GM12801 (cell line): ENCODE measurements around the gene SUPT20HL1.

Experiments used
- CTCF ChIP-seq: IDR thresholded peaks from one replicate; pipeline ENCODE4 v1.5.1; 2011; ENCODE audit warnings: control low read depth; ENCODE audit not compliant: insufficient read length; ENCODE audit errors: extremely low read depth

The SUPT20HL1 gene

DNA sequence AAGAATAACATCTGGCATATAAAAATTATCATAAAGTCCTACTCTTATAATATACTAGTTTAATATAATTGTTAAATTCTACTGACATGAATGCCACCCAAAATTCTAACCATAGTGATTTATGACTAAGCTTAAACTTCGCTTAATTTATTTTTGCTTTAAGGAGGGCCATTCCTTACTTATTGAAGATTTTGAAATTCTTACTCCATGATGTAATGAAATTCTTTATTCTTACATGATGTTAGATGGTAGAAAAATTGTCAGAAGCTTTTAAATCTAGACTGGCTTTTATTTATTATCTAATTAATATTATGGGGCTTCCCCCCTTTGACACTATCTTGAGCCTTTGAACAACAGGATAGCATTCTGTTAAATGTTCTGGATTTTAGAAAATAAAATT, 27.1 kb upstream of the SUPT20HL1 start:
- TF ChIP-seq CTCF = no peak

DNA sequence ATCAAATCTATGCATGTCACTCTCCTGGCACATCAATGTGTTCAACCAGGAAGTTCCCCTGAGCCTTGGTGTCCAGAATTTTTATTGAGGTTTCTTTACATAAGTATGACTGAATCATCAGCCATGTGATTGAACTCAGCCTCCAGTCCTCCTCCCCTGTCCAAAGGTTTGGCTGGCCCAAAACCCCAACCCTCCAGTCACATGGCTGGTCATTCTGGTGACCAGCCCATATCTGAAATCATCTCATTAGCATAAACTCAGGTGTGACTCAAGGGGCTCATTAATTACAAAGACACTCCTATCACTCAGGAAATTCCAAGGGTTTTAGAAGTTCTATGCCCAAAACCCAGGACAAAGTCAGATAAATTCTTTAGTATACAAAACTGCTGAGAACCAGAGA, 26.0 kb upstream of the SUPT20HL1 start:
- TF ChIP-seq CTCF = no peak

DNA sequence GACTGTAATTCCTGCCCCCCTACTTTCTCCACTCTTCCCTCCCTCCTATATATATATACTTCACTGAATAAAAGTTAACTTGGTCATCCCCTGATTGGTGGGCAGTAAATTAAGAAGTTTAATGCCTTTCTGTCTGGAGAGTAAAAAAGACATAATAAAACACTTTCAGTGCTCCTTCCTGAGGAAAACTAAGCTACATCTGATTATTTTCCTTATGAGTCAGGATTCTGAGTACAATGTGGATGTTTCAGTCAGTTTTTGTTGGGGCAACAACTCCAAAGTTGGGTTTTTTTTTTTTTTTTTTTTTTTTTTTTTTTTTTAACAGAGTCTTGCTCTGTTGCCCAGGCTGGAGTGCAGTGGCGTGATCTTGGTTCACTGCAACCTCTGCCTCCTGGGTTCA, 24.6 kb upstream of the SUPT20HL1 start:
- no peak for TF ChIP-seq CTCF

DNA sequence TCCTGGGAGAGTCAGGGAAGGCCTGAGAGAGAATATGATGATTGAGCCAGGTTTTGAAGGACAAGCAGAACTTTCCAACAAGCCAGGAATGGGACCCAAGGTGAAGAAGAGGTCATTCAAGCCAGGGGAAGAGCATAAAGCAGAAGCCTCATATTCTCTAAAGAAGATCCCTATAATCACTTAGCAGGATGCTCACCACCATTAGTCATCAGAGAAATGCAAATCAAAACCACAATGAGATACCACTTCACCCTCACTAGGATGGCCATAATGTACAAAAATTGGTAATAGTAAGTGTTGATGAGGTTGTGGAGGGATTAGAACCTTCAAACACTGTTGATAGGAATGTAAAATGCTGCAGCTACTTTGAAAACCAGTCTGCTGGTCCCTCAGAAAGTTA, 20.5 kb upstream of the SUPT20HL1 start:
- no peak for TF ChIP-seq CTCF

GRCh38 chrX:24340501-24340900, 19.9 kb upstream of the SUPT20HL1 start:
- no peak for TF ChIP-seq CTCF

GRCh38 chrX:24341795-24342194, 18.6 kb upstream of the SUPT20HL1 start:
- TF ChIP-seq CTCF = no peak

DNA sequence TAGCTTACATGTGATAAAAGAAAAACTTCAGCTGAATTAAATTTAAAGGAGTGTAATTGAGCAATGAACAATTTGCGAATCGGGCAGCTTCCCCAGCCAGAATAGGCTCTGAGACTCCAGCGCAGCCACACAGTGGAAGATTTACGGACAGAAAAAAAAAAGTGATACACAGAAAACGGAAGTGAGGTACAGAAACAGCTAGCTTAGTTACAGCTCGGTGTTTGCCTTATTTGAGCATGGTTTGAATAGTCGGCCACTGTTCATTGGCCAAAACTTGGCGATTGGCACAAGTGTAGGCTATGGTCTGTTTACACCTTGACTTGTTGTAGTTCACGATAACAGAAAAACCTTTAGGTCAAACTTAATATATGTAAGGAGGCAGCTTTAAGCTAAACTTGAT, 16.7 kb upstream of the SUPT20HL1 start:
- TF ChIP-seq CTCF = no peak

DNA sequence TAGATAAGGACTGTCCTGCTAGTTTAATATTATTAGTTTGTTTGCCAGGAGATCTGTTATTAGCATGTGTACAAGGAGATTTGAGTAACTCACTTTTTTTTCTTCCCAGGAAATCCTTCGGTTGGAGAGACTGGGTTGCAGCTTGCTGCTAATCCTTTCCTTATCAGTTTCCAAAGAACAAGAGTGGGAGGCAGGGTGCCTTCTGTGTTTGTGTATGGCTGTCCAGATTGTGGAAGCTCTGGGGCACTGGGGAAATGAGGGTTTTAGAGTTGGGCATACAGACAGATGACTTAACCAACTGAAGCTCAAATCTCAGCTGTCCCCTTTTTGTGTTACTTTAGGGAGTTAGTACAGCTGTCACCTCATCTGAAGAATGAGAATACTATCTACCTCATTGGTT, 12.6 kb upstream of the SUPT20HL1 start:
- no peak for TF ChIP-seq CTCF
